Tibial nerve (tissue), 4 donors: Measurements from ENCODE around the gene TADA3. TPM values are rescaled to one million over a fixed set of nuclear protein-coding genes. Genes with fewer than 3 reads are reported as not detected.

Experiments used
- DNase-seq, 2 donors: peaks; one replicate each; pipeline ENCODE4 v3.0.0-alpha.2; 2019; ENCODE audit warnings: low spot score in 2 of 2
- H3K27ac ChIP-seq, 4 donors: fragments of 200-600 bp; sonication (generic) in 3 of 4; one replicate each; pipeline ENCODE4 v1.5.1; 2017 to 2019; ENCODE audit warnings: mild to moderate bottlenecking in 1 of 4
- H3K27me3 ChIP-seq, 2 donors: fragments of 200-600 bp; sonication (generic) in 1 of 2; one replicate each; pipeline versions ENCODE4 v1.5.1 to v1.6.0; 2017 to 2019
- H3K36me3 ChIP-seq, 3 donors: fragments of 200-600 bp; sonication (generic); one replicate each; pipeline ENCODE4 v1.5.1; 2018 to 2019
- H3K4me1 ChIP-seq, 4 donors: fragments of 200-600 bp; sonication (generic) in 3 of 4; one replicate each; pipeline ENCODE4 v1.5.1; 2017 to 2019
- H3K4me3 ChIP-seq, 4 donors: fragments of 200-600 bp; sonication (generic) in 3 of 4; one replicate each; pipeline ENCODE4 v1.5.1; 2017 to 2019; ENCODE audit warnings: mild to moderate bottlenecking in 1 of 4, moderate library complexity in 1 of 4
- H3K9me3 ChIP-seq, 4 donors: fragments of 200-600 bp; sonication (generic) in 3 of 4; one replicate each; pipeline ENCODE4 v1.5.1; 2017 to 2019
- EP300 ChIP-seq, 2 donors: sonication (generic); formaldehyde crosslinking; IDR thresholded peaks; one replicate each; pipeline ENCODE4 v1.6.1; 2017; ENCODE audit warnings: antibody characterized with exemption in 2 of 2, mild to moderate bottlenecking in 1 of 2
- POLR2A ChIP-seq, 2 donors: fragments of 450-650 bp; IDR thresholded peaks; one replicate each; pipeline ENCODE4 v1.6.1; 2017; ENCODE audit warnings: antibody characterized with exemption in 2 of 2, mild to moderate bottlenecking in 2 of 2, moderate library complexity in 2 of 2
- WGBS, 2 donors: methylation state at CpG; one replicate each; pipeline ENCODE4 v1.1.5; 2018; 5-methylcytosine and 5-hydroxymethylcytosine counted together
- total RNA-seq, 4 donors: library from RNA; depleted of rRNA; stranded (reverse); fragments of >200 nt; gene quantifications; one replicate each; pipeline ENCODE4 v1.1.0, GENCODE V29; 2016
- TF ChIP-seq, protein P1 (sequence below), 5 experiments: fragments of 200-600 bp in 3 of 5; fragments of 450-650 bp in 2 of 5; sonication (generic) in 3 of 5; IDR thresholded peaks; one replicate each; pipeline ENCODE4 v1.5.1; 2016 to 2019; ENCODE audit warnings: antibody characterized with exemption in 5 of 5, mild to moderate bottlenecking in 3 of 5, moderate library complexity in 2 of 5

Gene TADA3
- total RNA-seq, 4 donors from 2014 or later, result 56.1 to 69.0 (median 65.4) TPM

DNA sequence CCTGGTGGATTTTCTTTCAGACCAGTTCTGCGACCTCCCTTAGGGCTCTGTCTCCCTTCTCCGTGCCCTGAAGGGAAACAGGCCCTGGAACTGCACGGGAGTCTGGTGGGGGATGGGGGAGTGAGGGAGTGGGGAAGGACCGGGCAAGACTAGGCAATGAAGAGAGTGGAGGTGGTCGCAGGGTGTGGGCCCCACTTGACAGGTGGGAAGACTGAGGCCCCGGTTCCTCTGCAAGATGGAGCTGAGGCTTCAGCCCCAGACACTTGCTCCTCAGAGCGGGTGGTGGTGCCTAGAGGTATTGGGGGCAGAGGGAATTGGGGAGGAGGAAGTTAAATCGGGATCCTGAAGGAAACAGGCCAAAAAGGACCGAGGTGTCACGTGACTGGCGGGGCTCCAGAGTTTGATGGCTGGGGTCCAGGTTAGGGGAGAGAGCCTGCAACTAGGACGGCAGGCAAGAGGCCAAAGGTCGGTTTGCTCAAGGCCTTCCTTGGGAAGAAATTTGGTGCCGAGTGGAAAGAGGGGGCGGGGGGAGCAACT is 21.9 kb downstream of the TADA3 start:
- H3K36me3 ChIP-seq, result peaks cover 0 to 9% (median 0%) of the 10 kb centered on the region in 3 donors
- no peaks in the 10 kb centered on the region for H3K27me3 ChIP-seq
- peak overlapping the region; percentile 73 to 93 (median 88) for H3K4me3 ChIP-seq
- TF ChIP-seq, protein P1, sequence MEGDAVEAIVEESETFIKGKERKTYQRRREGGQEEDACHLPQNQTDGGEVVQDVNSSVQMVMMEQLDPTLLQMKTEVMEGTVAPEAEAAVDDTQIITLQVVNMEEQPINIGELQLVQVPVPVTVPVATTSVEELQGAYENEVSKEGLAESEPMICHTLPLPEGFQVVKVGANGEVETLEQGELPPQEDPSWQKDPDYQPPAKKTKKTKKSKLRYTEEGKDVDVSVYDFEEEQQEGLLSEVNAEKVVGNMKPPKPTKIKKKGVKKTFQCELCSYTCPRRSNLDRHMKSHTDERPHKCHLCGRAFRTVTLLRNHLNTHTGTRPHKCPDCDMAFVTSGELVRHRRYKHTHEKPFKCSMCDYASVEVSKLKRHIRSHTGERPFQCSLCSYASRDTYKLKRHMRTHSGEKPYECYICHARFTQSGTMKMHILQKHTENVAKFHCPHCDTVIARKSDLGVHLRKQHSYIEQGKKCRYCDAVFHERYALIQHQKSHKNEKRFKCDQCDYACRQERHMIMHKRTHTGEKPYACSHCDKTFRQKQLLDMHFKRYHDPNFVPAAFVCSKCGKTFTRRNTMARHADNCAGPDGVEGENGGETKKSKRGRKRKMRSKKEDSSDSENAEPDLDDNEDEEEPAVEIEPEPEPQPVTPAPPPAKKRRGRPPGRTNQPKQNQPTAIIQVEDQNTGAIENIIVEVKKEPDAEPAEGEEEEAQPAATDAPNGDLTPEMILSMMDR (IDR thresholded peaks at IDR 0.05), result no peak
- no peak for TF ChIP-seq POLR2A (IDR thresholded peaks at IDR 0.05)
- TF ChIP-seq EP300 (IDR thresholded peaks at IDR 0.05), result no peak
- DNase-seq, result peak; percentile 85 to 94
- H3K9me3 ChIP-seq, result no peaks in the 10 kb centered on the region
- H3K27ac ChIP-seq, result peak overlapping the region; percentile 82 to 97 (median 92)
- H3K4me1 ChIP-seq, result peaks cover 0 to 44% (median 27%) of the 10 kb centered on the region in 4 donors
- 11% methylated on average over 15 of the region's 15 CpGs for WGBS, 2 donors

- H3K36me3 ChIP-seq, result peaks cover 0 to 16% (median 0%) of the 10 kb centered on the region in 3 donors
- 1 to 8% methylated on average over 12 to 44 of the region's 49 CpGs for WGBS, 2 donors
- H3K4me3 ChIP-seq, result peak within 1 kb of the TSS; percentile 73 to 93 (median 88)
- peak; percentile 70 to 73 for DNase-seq
- TF ChIP-seq EP300 (IDR thresholded peaks at IDR 0.05) (peak in 1 of 2 donors; percentile 50), POLR2A (IDR thresholded peaks at IDR 0.05) (peak; percentile 20 to 71)
- TF ChIP-seq, protein P1 (IDR thresholded peaks at IDR 0.05), result peak in 1 of 5 experiments; percentile 7
- H3K27ac ChIP-seq, result peak within 1 kb of the TSS; percentile 82 to 97 (median 92)
- peaks cover 0 to 44% (median 27%) of the 10 kb centered on the region in 4 donors for H3K4me1 ChIP-seq
- no peaks in the 10 kb centered on the region for H3K27me3 ChIP-seq
- H3K9me3 ChIP-seq, result no peaks in the 10 kb centered on the region
Measured at GRCh38 chr3:9769426-9770275, 22.6 kb downstream of the TADA3 start, which contains the start of gene CAMK1. Gene CAMK1, minus strand, starts transcription at chr3:9769947. Its CDS starts 2,198 bp downstream, at chr3:9767749.

DNA sequence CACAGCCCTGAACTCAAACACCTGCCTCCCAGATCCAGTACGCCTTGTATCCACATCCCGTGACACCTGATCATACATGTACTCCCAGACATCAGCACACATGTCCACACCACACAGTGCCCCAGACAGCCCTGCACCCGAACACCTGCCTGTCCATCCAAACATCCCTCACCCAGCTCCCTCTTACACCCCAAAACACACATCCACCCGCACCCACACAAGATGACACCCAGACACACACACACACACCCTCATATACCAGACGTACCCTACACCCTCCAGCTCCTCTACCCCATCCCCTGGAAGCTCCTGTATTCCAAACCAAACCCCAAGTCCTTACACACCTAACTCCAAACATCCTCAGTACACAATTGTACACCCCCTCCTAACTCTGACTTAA is 23.3 kb downstream of the TADA3 start:
- Histone ChIP-seq H3K9me3 (no peaks in the 10 kb centered on the region), H3K27me3 (no peaks in the 10 kb centered on the region), H3K27ac (peak overlapping the region; percentile 82 to 97 (median 92)), H3K4me3 (peak overlapping the region; percentile 73 to 93 (median 88)), H3K36me3 (peaks cover 0 to 16% (median 0%) of the 10 kb centered on the region in 3 donors), H3K4me1 (peaks cover 0 to 44% (median 27%) of the 10 kb centered on the region in 4 donors)
- DNase-seq, result no peak
- WGBS, 2 donors, result 46 to 53% methylated on average over 5 of the region's 5 CpGs
- TF ChIP-seq POLR2A (IDR thresholded peaks at IDR 0.05), result no peak
- TF ChIP-seq EP300 (IDR thresholded peaks at IDR 0.05), result no peak
- TF ChIP-seq, protein P1 (IDR thresholded peaks at IDR 0.05), result no peak

DNA sequence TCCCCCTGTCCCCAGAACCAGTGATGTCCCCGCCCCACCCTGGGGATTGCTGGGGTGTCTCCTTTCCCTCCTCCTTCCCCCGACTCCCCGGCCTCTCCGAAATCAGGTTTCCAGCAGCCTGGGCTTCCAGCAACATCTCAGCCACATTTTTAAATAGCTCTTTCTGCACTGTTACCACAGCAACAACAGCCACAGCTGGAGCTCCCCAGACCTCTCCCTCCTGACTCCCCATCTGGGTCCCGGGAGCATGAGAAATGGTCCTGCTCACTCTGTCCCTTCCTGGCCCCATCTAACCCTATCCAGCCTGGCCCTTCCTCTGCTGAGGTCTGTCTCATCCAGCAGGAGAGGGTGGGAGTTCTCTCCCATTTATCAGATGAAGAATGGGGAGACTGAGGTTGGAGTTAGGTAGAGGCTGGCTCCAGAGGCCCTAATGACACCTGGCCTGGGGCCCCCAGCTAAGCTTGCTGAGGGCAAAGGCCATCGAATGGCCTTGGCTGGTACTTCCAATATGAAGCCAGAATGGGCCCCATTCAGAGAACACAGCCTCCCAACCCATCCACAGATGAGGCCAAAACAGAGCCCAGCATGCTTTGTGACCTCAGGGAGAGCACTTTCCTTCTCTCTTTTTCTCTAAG is 24.0 kb downstream of the TADA3 start:
- H3K4me1 ChIP-seq, result peaks cover 0 to 44% (median 27%) of the 10 kb centered on the region in 4 donors
- no peaks in the 10 kb centered on the region for H3K9me3 ChIP-seq
- H3K36me3 ChIP-seq, result peaks cover 0 to 21% (median 0%) of the 10 kb centered on the region in 3 donors
- DNase-seq, result no peak
- WGBS, 2 donors, result 60 to 62% methylated on average over 6 of the region's 6 CpGs
- H3K27me3 ChIP-seq, result no peaks in the 10 kb centered on the region
- TF ChIP-seq EP300 (IDR thresholded peaks at IDR 0.05) (no peak), POLR2A (IDR thresholded peaks at IDR 0.05) (no peak)
- TF ChIP-seq, protein P1 (IDR thresholded peaks at IDR 0.05), result no peak
- H3K27ac ChIP-seq, result peak overlapping the region in 3 of 4 donors; percentile 91 to 97 (median 93)
- H3K4me3 ChIP-seq, result peak overlapping the region in 1 of 4 donors; percentile 93
